ENCODE results near the gene TRAF1.

TRAF1 gene

GRCh38 chr9:120912958-120913646 lies 13.5 kb downstream of the TRAF1 start:
- FAIRE-seq (no peak), DNase-seq (ENCODE audit: insufficient read length, low spot score) (no peak)

GRCh38 chr9:120911295-120911837 lies 15.2 kb downstream of the TRAF1 start:
- no peak for DNase-seq (ENCODE audit: insufficient read length, low spot score)

GRCh38 chr9:120910643-120911042 lies 16.0 kb downstream of the TRAF1 start:
- FAIRE-seq: no peak
- DNase-seq (ENCODE audit: insufficient read length, low spot score): no peak

More at GRCh38 chr9:120911295-120911837, 15.2 kb downstream of the TRAF1 start:
- FAIRE-seq: no peak

- DNase-seq (ENCODE audit: insufficient read length, low spot score): no peak
- FAIRE-seq: no peak
These were observed 16.7 kb downstream of the TRAF1 start for GRCh38 chr9:120909904-120910303.

- no peak for DNase-seq (ENCODE audit: insufficient read length, low spot score)
- FAIRE-seq: no peak
These were observed 21.1 kb downstream of the TRAF1 start for GRCh38 chr9:120905315-120906164.

GRCh38 chr9:120904978-120905301 lies 21.7 kb downstream of the TRAF1 start:
- DNase-seq (ENCODE audit: insufficient read length, low spot score): no peak
- no peak for FAIRE-seq

GRCh38 chr9:120904061-120904977 lies 22.3 kb downstream of the TRAF1 start:
- DNase-seq (ENCODE audit: insufficient read length, low spot score) (no peak), FAIRE-seq (no peak)

GRCh38 chr9:120902569-120903535 lies 23.7 kb downstream of the TRAF1 start:
- DNase-seq (ENCODE audit: insufficient read length, low spot score) (no peak), FAIRE-seq (peak; percentile 55)

- FAIRE-seq (no peak), DNase-seq (ENCODE audit: insufficient read length, low spot score) (no peak)
These were observed 24.6 kb downstream of the TRAF1 start for GRCh38 chr9:120901755-120902568.

GRCh38 chr9:120900824-120901223 lies 25.8 kb downstream of the TRAF1 start:
- DNase-seq (ENCODE audit: insufficient read length, low spot score) (no peak), FAIRE-seq (no peak)

GRCh38 chr9:120899490-120900068 lies 27.0 kb downstream of the TRAF1 start:
- FAIRE-seq (no peak), DNase-seq (ENCODE audit: insufficient read length, low spot score) (no peak)

- DNase-seq (ENCODE audit: insufficient read length, low spot score) (no peak), FAIRE-seq (no peak)
These were observed 28.2 kb downstream of the TRAF1 start for GRCh38 chr9:120898396-120898795.

GRCh38 chr9:120895951-120896350 lies 30.6 kb downstream of the TRAF1 start:
- FAIRE-seq (no peak), DNase-seq (ENCODE audit: insufficient read length, low spot score) (no peak)

- DNase-seq (ENCODE audit: insufficient read length, low spot score) (no peak), FAIRE-seq (no peak)
These were observed 32.1 kb downstream of the TRAF1 start for GRCh38 chr9:120894321-120895148.

GRCh38 chr9:120893611-120894307 lies 32.8 kb downstream of the TRAF1 start:
- FAIRE-seq: no peak
- DNase-seq (ENCODE audit: insufficient read length, low spot score): no peak

- FAIRE-seq: peak; percentile 90
These were observed 33.6 kb downstream of the TRAF1 start for GRCh38 chr9:120892748-120893610.

More at GRCh38 chr9:120892748-120893610, 33.6 kb downstream of the TRAF1 start:
- DNase-seq (ENCODE audit: insufficient read length, low spot score): peak; percentile 81

Measured in GM19239 (cell line).